ENCODE measurements around the gene KCNIP4.
A peak's percentile ranks its signal among the peaks of the same experiment; 100 is the strongest.

Gene KCNIP4

DNA sequence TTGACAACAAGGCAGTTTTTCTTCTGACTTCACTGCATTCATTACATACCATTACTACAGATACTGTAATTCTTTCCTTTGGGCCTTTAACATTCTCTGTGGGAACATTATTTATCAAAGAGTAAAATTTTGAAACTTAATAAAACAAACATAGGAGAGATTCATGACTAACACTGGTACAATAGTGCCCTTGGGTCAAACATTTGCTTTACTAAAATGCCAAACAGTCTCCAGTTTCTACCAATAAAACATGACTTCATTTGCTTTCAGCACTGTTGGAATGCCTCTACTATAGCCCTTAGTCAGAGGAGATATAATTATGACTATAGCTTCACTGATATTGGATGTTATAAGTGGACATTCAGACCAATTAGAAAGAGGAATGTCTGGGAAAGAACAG is 766.9 kb downstream of the KCNIP4 start:
- in situ Hi-C loops (cut with MboI; ENCODE audit: low sequenced_read_pairs): no loop called here
- Histone ChIP-seq H3K9me3 (no peaks in the 10 kb centered on the region), H3K4me3 (no peak overlapping the region)

GRCh38 chr4:21177871-21178270 is 770.7 kb downstream of the KCNIP4 start:
- Histone ChIP-seq H3K27me3 (ENCODE audit: low read depth) (no peaks in the 10 kb centered on the region), H3K4me1 (no peaks in the 10 kb centered on the region), H3K4me3 (no peak overlapping the region), H3K9me3 (no peaks in the 10 kb centered on the region), H3K36me3 (replicated peaks) (no peaks in the 10 kb centered on the region)
- DNase-seq (ENCODE audit: low spot score in 2 of 2): no peak
- in situ Hi-C loops (cut with MboI; ENCODE audit: low sequenced_read_pairs): no loop called here

More for the DNA sequence above, 766.9 kb downstream of the KCNIP4 start:
- Histone ChIP-seq H3K27me3 (ENCODE audit: low read depth) (no peaks in the 10 kb centered on the region), H3K4me1 (no peaks in the 10 kb centered on the region), H3K36me3 (replicated peaks) (no peaks in the 10 kb centered on the region)
- no peak for DNase-seq (ENCODE audit: low spot score in 2 of 2)

DNA sequence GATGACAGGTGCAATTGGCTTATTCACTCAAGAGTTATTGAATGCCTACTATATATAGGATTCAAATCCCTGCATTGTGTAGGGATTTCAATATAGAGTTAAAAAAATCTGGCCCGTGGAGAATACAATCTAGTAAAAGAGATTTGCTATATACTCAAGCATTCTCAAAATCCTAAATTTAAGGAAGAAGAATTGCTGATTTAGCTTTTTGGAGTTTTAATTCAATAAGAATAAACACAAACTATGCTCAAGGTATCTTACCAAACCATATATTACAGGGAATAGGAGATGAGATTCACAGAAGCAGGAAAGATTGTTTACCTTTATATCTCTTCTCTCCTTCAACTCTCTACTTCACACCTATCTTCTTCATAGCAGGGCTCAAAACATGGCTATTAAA is 771.5 kb downstream of the KCNIP4 start:
- H3K4me1 ChIP-seq: no peaks in the 10 kb centered on the region
- DNase-seq (ENCODE audit: low spot score in 2 of 2): no peak
- H3K9me3 ChIP-seq: no peaks in the 10 kb centered on the region
- in situ Hi-C loops (cut with MboI; ENCODE audit: low sequenced_read_pairs): no loop called here
- no peaks in the 10 kb centered on the region for H3K36me3 ChIP-seq (replicated peaks)
- H3K27me3 ChIP-seq (ENCODE audit: low read depth): no peaks in the 10 kb centered on the region
- H3K4me3 ChIP-seq: no peak overlapping the region

DNA sequence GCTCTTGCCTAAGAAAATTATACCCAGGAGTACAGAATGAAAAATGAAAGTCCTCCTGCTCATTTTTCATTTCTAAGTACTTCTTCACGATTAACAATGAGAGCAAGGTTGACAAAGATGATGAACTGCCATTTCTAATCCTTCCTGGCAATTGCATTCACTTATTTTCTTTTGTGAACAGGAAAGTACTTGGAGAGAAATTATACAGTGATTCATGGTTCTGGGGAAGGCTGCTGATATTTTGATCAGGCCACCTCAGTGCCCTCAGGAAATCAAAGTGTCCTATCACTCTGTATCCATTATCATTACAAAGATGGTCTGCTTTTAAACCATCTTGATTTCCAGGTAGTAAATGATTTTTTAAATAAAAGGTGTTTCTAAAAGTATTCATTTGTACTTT is 780.9 kb downstream of the KCNIP4 start:
- Histone ChIP-seq H3K4me3 (no peak overlapping the region), H3K36me3 (replicated peaks) (no peaks in the 10 kb centered on the region), H3K4me1 (no peaks in the 10 kb centered on the region), H3K9me3 (no peaks in the 10 kb centered on the region), H3K27me3 (ENCODE audit: low read depth) (no peaks in the 10 kb centered on the region)
- no peak for DNase-seq (ENCODE audit: low spot score in 2 of 2)
- in situ Hi-C loops (cut with MboI; ENCODE audit: low sequenced_read_pairs): no loop called here

DNA sequence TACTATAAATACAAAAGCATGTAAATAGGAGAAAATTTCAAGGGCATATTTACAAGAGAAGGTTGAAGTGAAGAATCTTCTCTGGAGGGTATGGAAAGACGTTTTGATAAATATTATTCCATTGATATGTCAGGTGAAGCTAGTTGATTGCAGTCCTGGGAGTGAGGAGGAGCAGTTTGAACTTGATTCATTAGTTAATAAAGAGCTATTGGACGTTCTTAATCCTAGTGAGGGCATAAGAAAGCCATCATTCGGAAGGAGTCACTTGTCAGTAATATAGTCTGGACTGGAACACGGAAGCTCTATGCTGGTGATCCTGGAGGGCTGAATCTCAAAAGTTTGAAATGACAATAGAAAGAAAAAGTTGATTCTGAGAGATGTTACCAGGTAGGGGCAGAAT is 793.2 kb downstream of the KCNIP4 start:
- H3K4me1 ChIP-seq: no peaks in the 10 kb centered on the region
- H3K27me3 ChIP-seq (ENCODE audit: low read depth): no peaks in the 10 kb centered on the region
- H3K4me3 ChIP-seq: no peak overlapping the region
- H3K36me3 ChIP-seq (replicated peaks): no peaks in the 10 kb centered on the region
- no peak for DNase-seq (ENCODE audit: low spot score in 2 of 2)
- H3K9me3 ChIP-seq: no peaks in the 10 kb centered on the region
- in situ Hi-C loops (cut with MboI; ENCODE audit: low sequenced_read_pairs): no loop called here

- in situ Hi-C loops (cut with MboI; ENCODE audit: low sequenced_read_pairs): no loop called here
- Histone ChIP-seq H3K36me3 (replicated peaks) (no peaks in the 10 kb centered on the region), H3K27me3 (ENCODE audit: low read depth) (no peaks in the 10 kb centered on the region), H3K4me3 (no peak overlapping the region), H3K9me3 (no peaks in the 10 kb centered on the region), H3K4me1 (no peaks in the 10 kb centered on the region)
- DNase-seq (ENCODE audit: low spot score in 2 of 2): no peak
Observed at GRCh38 chr4:21139327-21139726, 809.2 kb downstream of the KCNIP4 start.

- no peak for DNase-seq (ENCODE audit: low spot score in 2 of 2)
- H3K27me3 ChIP-seq (ENCODE audit: low read depth): no peaks in the 10 kb centered on the region
- in situ Hi-C loops (cut with MboI; ENCODE audit: low sequenced_read_pairs): no loop called here
Observed at GRCh38 chr4:21136051-21136630, 812.4 kb downstream of the KCNIP4 start.

DNA sequence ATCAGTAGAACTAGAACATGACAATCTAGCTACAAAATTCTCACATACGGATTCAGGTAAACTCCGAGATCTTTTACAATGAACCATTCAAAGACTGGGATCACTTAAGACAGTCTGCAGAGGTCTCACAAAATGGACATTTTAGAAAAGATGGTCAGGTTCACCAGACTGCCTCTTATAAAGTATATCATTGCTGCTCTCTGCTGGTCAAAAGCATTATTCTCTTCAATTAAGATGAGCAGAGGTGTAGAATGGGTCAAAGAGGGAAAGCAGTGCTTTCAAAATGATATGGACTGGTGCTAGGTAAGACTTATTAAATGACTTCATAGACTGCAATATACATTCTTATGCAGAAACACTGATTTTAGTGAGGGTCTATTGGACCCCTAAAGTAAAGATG is 813.6 kb downstream of the KCNIP4 start:
- in situ Hi-C loops (cut with MboI; ENCODE audit: low sequenced_read_pairs): no loop called here
- Histone ChIP-seq H3K4me3 (no peak overlapping the region), H3K4me1 (no peaks in the 10 kb centered on the region), H3K36me3 (replicated peaks) (no peaks in the 10 kb centered on the region), H3K27me3 (ENCODE audit: low read depth) (no peaks in the 10 kb centered on the region), H3K9me3 (no peaks in the 10 kb centered on the region)
- DNase-seq (ENCODE audit: low spot score in 2 of 2): peak in 1 of 2 experiments; percentile 12

More at GRCh38 chr4:21136051-21136630, 812.4 kb downstream of the KCNIP4 start:
- Histone ChIP-seq H3K9me3 (no peaks in the 10 kb centered on the region), H3K4me1 (no peaks in the 10 kb centered on the region), H3K36me3 (replicated peaks) (no peaks in the 10 kb centered on the region), H3K4me3 (no peak overlapping the region)

- Histone ChIP-seq H3K27me3 (ENCODE audit: low read depth) (no peaks in the 10 kb centered on the region), H3K9me3 (no peaks in the 10 kb centered on the region), H3K4me3 (no peak overlapping the region), H3K36me3 (replicated peaks) (no peaks in the 10 kb centered on the region), H3K4me1 (no peaks in the 10 kb centered on the region)
- DNase-seq (ENCODE audit: low spot score in 2 of 2): no peak
- in situ Hi-C loops (cut with MboI; ENCODE audit: low sequenced_read_pairs): no loop called here
Observed at GRCh38 chr4:21130606-21131005, 818.0 kb downstream of the KCNIP4 start.

- Histone ChIP-seq H3K27me3 (ENCODE audit: low read depth) (no peaks in the 10 kb centered on the region), H3K9me3 (no peaks in the 10 kb centered on the region)
- in situ Hi-C loops (cut with MboI; ENCODE audit: low sequenced_read_pairs): no loop called here
Observed at GRCh38 chr4:21126014-21126512, 822.5 kb downstream of the KCNIP4 start.

GRCh38 chr4:21118301-21118700 is 830.3 kb downstream of the KCNIP4 start:
- H3K4me3 ChIP-seq: no peak overlapping the region
- DNase-seq (ENCODE audit: low spot score in 2 of 2): no peak
- no peaks in the 10 kb centered on the region for H3K4me1 ChIP-seq
- H3K9me3 ChIP-seq: no peaks in the 10 kb centered on the region
- no peaks in the 10 kb centered on the region for H3K27me3 ChIP-seq (ENCODE audit: low read depth)
- in situ Hi-C loops (cut with MboI; ENCODE audit: low sequenced_read_pairs): no loop called here
- H3K36me3 ChIP-seq (replicated peaks): no peaks in the 10 kb centered on the region

More at GRCh38 chr4:21126014-21126512, 822.5 kb downstream of the KCNIP4 start:
- H3K4me3 ChIP-seq: no peak overlapping the region
- no peak for DNase-seq (ENCODE audit: low spot score in 2 of 2)
- H3K4me1 ChIP-seq: no peaks in the 10 kb centered on the region
- H3K36me3 ChIP-seq (replicated peaks): no peaks in the 10 kb centered on the region

DNA sequence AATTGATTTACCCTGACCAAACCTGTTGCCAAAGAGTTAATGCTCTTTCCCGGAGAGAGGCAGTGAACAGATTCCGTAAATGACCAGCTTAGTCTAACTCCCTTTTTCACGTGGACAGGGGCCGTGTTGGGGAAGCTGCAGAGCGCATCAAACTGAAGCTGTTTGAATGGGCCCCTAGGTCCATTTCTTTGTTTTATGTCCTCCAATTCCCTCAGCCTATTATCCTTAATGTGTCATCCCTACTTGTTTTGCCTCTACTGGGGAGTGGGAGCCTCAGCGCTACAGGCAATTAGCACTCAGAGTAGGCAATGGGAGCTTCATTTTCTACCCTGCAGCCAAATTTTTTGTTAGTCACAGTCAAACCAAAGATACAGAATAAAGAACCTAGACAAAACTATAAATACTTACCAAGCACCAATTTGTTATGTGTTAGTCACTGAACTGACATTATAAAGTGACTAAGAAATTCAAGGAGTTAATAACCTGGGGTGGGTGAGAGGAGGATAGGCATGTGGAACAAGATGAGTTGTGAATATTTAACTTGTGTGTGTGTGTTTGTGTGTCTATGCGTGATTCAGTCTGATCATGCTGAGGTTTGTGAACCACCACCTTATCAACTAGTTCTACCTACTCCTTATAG is 830.9 kb downstream of the KCNIP4 start:
- Histone ChIP-seq H3K4me1 (no peaks in the 10 kb centered on the region), H3K27me3 (ENCODE audit: low read depth) (no peaks in the 10 kb centered on the region), H3K4me3 (no peak overlapping the region), H3K36me3 (replicated peaks) (no peaks in the 10 kb centered on the region), H3K9me3 (no peaks in the 10 kb centered on the region)
- in situ Hi-C loops (cut with MboI; ENCODE audit: low sequenced_read_pairs): no loop called here
- DNase-seq (ENCODE audit: low spot score in 2 of 2): no peak

DNA sequence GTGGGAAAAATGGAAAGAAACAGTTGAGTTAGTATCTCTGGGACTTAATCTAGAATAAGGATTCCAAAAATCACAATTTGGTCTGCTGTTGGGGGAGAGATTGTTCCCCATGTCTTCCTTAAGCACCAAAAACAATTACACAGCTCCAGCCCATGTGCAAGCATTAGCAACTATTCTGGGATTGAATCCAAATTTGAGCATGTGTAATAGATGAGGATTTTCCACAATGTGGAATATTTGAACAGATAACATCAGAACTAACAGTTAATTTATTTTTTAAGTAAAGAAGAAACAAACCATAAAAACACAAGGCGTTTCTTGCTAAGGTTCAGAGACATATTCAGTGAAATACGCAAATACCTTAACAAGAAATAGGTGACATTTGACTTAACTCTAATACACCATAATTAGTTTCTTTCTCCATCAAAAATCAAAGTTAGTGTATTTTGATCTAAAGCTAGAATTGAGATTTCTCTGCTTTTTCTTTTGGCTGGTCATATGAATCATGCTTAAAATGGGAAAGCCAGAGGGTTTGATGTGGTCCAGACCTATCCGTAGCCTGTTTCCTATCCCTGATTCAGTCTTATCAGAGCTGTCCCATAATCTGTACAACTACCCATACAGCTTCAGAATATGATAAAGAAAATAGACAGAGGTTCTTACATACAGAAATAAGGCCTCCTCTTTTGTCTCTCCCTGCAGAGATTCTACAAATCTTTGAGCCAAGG is 834.9 kb downstream of the KCNIP4 start:
- in situ Hi-C loops (cut with MboI; ENCODE audit: low sequenced_read_pairs): no loop called here
- H3K27me3 ChIP-seq (ENCODE audit: low read depth): no peaks in the 10 kb centered on the region
- H3K36me3 ChIP-seq (replicated peaks): no peaks in the 10 kb centered on the region
- no peaks in the 10 kb centered on the region for H3K9me3 ChIP-seq
- DNase-seq (ENCODE audit: low spot score in 2 of 2): no peak
- no peak overlapping the region for H3K4me3 ChIP-seq
- no peaks in the 10 kb centered on the region for H3K4me1 ChIP-seq

GRCh38 chr4:21102667-21103066 is 845.9 kb downstream of the KCNIP4 start:
- Histone ChIP-seq H3K9me3 (no peaks in the 10 kb centered on the region), H3K4me3 (no peak overlapping the region), H3K27me3 (ENCODE audit: low read depth) (no peaks in the 10 kb centered on the region), H3K4me1 (no peaks in the 10 kb centered on the region), H3K36me3 (replicated peaks) (no peaks in the 10 kb centered on the region)
- DNase-seq (ENCODE audit: low spot score in 2 of 2): no peak
- in situ Hi-C loops (cut with MboI; ENCODE audit: low sequenced_read_pairs): no loop called here

Data from HAP-1 (cell line).